Liver (tissue), 9 donors: ENCODE results near the gene ATP11A. TPM values are rescaled to one million over a fixed set of nuclear protein-coding genes. Genes with fewer than 3 reads are reported as not detected.

Source experiments
- DNase-seq: peaks from one replicate; pipeline ENCODE4 v3.0.0-alpha.2; 2017; ENCODE audit warnings: low spot score
- H3K27ac ChIP-seq, 2 donors: one replicate each; pipeline ENCODE4 v1.7.0; 2013; ENCODE audit warnings: inconsistent platforms in 2 of 2, low read length in 2 of 2, control low read depth in 1 of 2, low read depth in 1 of 2, mild to moderate bottlenecking in 1 of 2
- H3K27me3 ChIP-seq, 4 donors: one replicate each; pipeline versions ENCODE4 v1.6.1 to v1.7.0; 2013; ENCODE audit warnings: low read length in 3 of 4, inconsistent platforms in 1 of 4, mild to moderate bottlenecking in 1 of 4, moderate library complexity in 1 of 4; ENCODE audit not compliant: control insufficient read depth in 4 of 4, insufficient read depth in 4 of 4
- H3K36me3 ChIP-seq, 4 donors: one replicate each; pipeline versions ENCODE4 v1.6.1 to v1.7.0; 2013; ENCODE audit warnings: low read length in 3 of 4, mild to moderate bottlenecking in 3 of 4, low read depth in 1 of 4, moderate library complexity in 1 of 4; ENCODE audit not compliant: control insufficient read depth in 4 of 4, insufficient read depth in 3 of 4
- H3K4me1 ChIP-seq, 4 donors: one replicate each; pipeline versions ENCODE4 v1.6.1 to v1.7.0; 2013; ENCODE audit warnings: low read length in 3 of 4, mild to moderate bottlenecking in 3 of 4, moderate library complexity in 1 of 4; ENCODE audit not compliant: control insufficient read depth in 4 of 4, insufficient read depth in 4 of 4
- H3K4me3 ChIP-seq, 3 donors: one replicate each; pipeline versions ENCODE4 v1.6.1 to v1.7.0; 2013; ENCODE audit warnings: low read length in 3 of 3, control low read depth in 1 of 3, low read depth in 1 of 3, mild to moderate bottlenecking in 1 of 3
- H3K9ac ChIP-seq, 2 donors: one replicate each; pipeline ENCODE4 v1.7.0; 2013; ENCODE audit warnings: low read length in 2 of 2, mild to moderate bottlenecking in 2 of 2, moderate library complexity in 2 of 2, control low read depth in 1 of 2, low read depth in 1 of 2
- H3K9me3 ChIP-seq, 4 donors: one replicate each; pipeline versions ENCODE4 v1.6.1 to v1.7.0; 2013; ENCODE audit warnings: low read length in 3 of 4; ENCODE audit not compliant: control insufficient read depth in 4 of 4
- EGR1 ChIP-seq, 2 donors: IDR thresholded peaks; 2 replicates each; pipeline ENCODE4 v1.6.1; 2016 to 2018; ENCODE audit warnings: antibody characterized with exemption in 2 of 2, low read depth in 2 of 2
- FOXA1 ChIP-seq: IDR thresholded peaks from 2 replicates; pipeline ENCODE4 v1.6.1; 2016; ENCODE audit warnings: antibody characterized with exemption
- FOXA2 ChIP-seq: IDR thresholded peaks from 2 replicates; pipeline ENCODE4 v1.6.1; 2016; ENCODE audit warnings: antibody characterized with exemption
- GABPA ChIP-seq, 2 donors: IDR thresholded peaks in 1 of 2; conservative IDR thresholded peaks in 1 of 2; 2 replicates each; pipeline ENCODE4 v1.6.1; 2016; ENCODE audit warnings: antibody characterized with exemption in 2 of 2, mild to moderate bottlenecking in 1 of 2, moderate library complexity in 1 of 2
- HNF4A ChIP-seq, 2 donors: conservative IDR thresholded peaks; 2 replicates each; pipeline ENCODE4 v1.6.1; 2016; ENCODE audit warnings: antibody characterized with exemption in 2 of 2, mild to moderate bottlenecking in 2 of 2
- HNF4G ChIP-seq: IDR thresholded peaks from 2 replicates; pipeline ENCODE4 v1.6.1; 2016; ENCODE audit warnings: antibody characterized with exemption
- JUND ChIP-seq, 2 donors: IDR thresholded peaks; 2 replicates each; pipeline ENCODE4 v1.6.1; 2016; ENCODE audit warnings: antibody characterized with exemption in 2 of 2
- NR2F2 ChIP-seq: IDR thresholded peaks from 2 replicates; pipeline ENCODE4 v1.6.1; 2016; ENCODE audit warnings: antibody characterized with exemption
- RAD21 ChIP-seq, 2 donors: IDR thresholded peaks; 2 replicates each; pipeline ENCODE4 v1.6.1; 2016; ENCODE audit warnings: antibody characterized with exemption in 2 of 2, mild to moderate bottlenecking in 2 of 2
- RXRA ChIP-seq, 2 donors: IDR thresholded peaks; 2 replicates each; pipeline ENCODE4 v1.6.1; 2017 to 2018; ENCODE audit warnings: antibody characterized with exemption in 2 of 2, mild to moderate bottlenecking in 1 of 2
- SP1 ChIP-seq: IDR thresholded peaks from 2 replicates; pipeline ENCODE4 v1.6.1; 2018; ENCODE audit warnings: antibody characterized with exemption, mild to moderate bottlenecking
- TAF1 ChIP-seq: conservative IDR thresholded peaks from 2 replicates; pipeline ENCODE4 v1.6.1; 2016; ENCODE audit warnings: antibody characterized with exemption, mild to moderate bottlenecking
- YY1 ChIP-seq: IDR thresholded peaks from 2 replicates; pipeline ENCODE4 v1.6.1; 2016; ENCODE audit warnings: antibody characterized with exemption, mild to moderate bottlenecking
- WGBS: extraction: QIAGEN DNeasy Blood & Tissue Kit; methylation state at CpG from one replicate; pipeline ENCODE4 v1.1.7; 2013; 5-methylcytosine and 5-hydroxymethylcytosine counted together
- polyA plus RNA-seq, 2 donors: library from polyadenylated mRNA; stranded (reverse) in 1 of 2; unstranded in 1 of 2; fragments of 200-250 nt in 1 of 2; fragments of >200 nt in 1 of 2; fragmentation: Nextera tagmentation in 1 of 2; extraction: Ambion mirVana in 1 of 2; gene quantifications; one replicate each; pipeline versions ENCODE4 v1.2.1 to v1.2.3, GENCODE V29; 2013 to 2015
- total RNA-seq, 2 donors: library from RNA; depleted of rRNA; stranded (reverse); fragments of >200 nt; gene quantifications; one replicate each; pipeline ENCODE4 v1.2.3, GENCODE V29; 2014
- TF ChIP-seq, protein P1 (sequence below): IDR thresholded peaks from 2 replicates; pipeline ENCODE4 v1.6.1; 2016; ENCODE audit warnings: antibody characterized with exemption
- TF ChIP-seq, protein P2 (sequence below): fragments of 150-350 bp; IDR thresholded peaks from 2 replicates; pipeline ENCODE4 v1.5.1; 2017; ENCODE audit warnings: improper control_type of control experiment, low read depth, low read length; ENCODE audit not compliant: missing input control
- TF ChIP-seq, protein P3 (sequence below): IDR thresholded peaks from 2 replicates; pipeline ENCODE4 v1.6.1; 2016; ENCODE audit warnings: antibody characterized with exemption
- TF ChIP-seq, protein P4 (sequence below): IDR thresholded peaks from 2 replicates; pipeline ENCODE4 v1.6.1; 2016; ENCODE audit warnings: antibody characterized with exemption, mild to moderate bottlenecking
- TF ChIP-seq, protein P5 (sequence below): IDR thresholded peaks from 2 replicates; pipeline ENCODE4 v1.6.1; 2016; ENCODE audit warnings: antibody characterized with exemption
- donor health status: healthy.
- donor health status: healthy.
- donor health status: healthy.
- donor health status: healthy.
- donor health status: healthy.

The ATP11A gene
- total and polyA plus RNA-seq, 4 donors = 8.7 to 27.9 (median 13.8) TPM

DNA sequence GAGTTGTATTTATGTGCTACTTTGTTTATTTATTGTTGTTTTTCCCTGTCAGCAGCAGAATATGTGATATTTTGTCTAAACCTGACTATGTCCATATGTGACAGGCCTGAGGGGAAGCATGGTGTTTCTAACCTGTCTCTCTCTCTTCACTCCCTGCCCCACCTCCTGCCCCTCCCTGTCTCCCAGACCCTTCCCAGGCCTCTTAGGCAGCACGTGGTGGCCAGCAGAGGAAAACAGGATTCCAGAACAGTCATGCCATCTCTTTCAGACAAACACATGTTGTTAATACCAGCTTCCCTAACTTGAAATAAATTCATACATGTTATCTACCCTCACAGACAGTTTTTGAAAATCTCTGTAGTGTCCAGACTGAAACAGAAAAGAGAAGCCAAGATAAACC is 31.0 kb upstream of the ATP11A start:
- H3K27me3 ChIP-seq = no peaks in the 10 kb centered on the region
- H3K27ac ChIP-seq = no peak overlapping the region
- 38% methylated on average over 1 of the region's 1 CpG for WGBS
- H3K4me1 ChIP-seq = no peaks in the 10 kb centered on the region
- TF ChIP-seq RXRA (IDR thresholded peaks at IDR 0.05) (no peak), GABPA (IDR thresholded peaks at IDR 0.05 in 1 of 2, conservative IDR thresholded peaks at IDR 0.05 in 1 of 2) (no peak), EGR1 (IDR thresholded peaks at IDR 0.05; ENCODE audit: low read depth in 2 of 2) (no peak), FOXA1 (no peak), RAD21 (IDR thresholded peaks at IDR 0.05) (no peak)
- TF ChIP-seq, protein P1, sequence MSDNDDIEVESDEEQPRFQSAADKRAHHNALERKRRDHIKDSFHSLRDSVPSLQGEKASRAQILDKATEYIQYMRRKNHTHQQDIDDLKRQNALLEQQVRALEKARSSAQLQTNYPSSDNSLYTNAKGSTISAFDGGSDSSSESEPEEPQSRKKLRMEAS = no peak
- TF ChIP-seq, protein P2, sequence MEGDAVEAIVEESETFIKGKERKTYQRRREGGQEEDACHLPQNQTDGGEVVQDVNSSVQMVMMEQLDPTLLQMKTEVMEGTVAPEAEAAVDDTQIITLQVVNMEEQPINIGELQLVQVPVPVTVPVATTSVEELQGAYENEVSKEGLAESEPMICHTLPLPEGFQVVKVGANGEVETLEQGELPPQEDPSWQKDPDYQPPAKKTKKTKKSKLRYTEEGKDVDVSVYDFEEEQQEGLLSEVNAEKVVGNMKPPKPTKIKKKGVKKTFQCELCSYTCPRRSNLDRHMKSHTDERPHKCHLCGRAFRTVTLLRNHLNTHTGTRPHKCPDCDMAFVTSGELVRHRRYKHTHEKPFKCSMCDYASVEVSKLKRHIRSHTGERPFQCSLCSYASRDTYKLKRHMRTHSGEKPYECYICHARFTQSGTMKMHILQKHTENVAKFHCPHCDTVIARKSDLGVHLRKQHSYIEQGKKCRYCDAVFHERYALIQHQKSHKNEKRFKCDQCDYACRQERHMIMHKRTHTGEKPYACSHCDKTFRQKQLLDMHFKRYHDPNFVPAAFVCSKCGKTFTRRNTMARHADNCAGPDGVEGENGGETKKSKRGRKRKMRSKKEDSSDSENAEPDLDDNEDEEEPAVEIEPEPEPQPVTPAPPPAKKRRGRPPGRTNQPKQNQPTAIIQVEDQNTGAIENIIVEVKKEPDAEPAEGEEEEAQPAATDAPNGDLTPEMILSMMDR = no peak
- no peak overlapping the region for H3K4me3 ChIP-seq
- no peak overlapping the region for H3K9ac ChIP-seq
- H3K9me3 ChIP-seq = no peaks in the 10 kb centered on the region
- DNase-seq = no peak
- no peaks in the 10 kb centered on the region for H3K36me3 ChIP-seq

DNA sequence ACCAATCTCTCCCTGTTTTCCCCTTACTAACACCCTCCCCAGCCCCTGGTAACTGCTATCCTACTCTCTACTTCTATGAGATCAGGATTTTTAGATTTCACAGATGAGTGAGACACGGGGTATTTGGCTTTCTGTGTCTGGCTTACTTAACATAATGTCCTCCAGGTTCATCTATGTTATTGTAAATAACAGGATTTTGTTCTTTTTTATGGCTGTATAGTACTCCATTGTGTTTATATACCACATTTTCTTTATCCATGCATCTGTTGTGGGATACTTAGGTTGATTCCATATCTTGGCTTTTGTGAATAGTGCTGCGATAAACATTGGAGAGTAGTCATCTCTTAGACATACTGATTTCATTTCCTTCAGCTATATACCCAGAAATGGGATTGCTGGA is 28.5 kb upstream of the ATP11A start:
- no peak for DNase-seq
- Histone ChIP-seq H3K9ac (no peak overlapping the region), H3K4me1 (no peaks in the 10 kb centered on the region), H3K4me3 (no peak overlapping the region), H3K27me3 (no peaks in the 10 kb centered on the region), H3K36me3 (no peaks in the 10 kb centered on the region), H3K27ac (no peak overlapping the region), H3K9me3 (no peaks in the 10 kb centered on the region)
- no peak for TF ChIP-seq GABPA (IDR thresholded peaks at IDR 0.05 in 1 of 2, conservative IDR thresholded peaks at IDR 0.05 in 1 of 2)
- no peak for TF ChIP-seq RAD21 (IDR thresholded peaks at IDR 0.05)
- no peak for TF ChIP-seq JUND (IDR thresholded peaks at IDR 0.05)
- no peak for TF ChIP-seq HNF4G
- TF ChIP-seq TAF1 = no peak
- no peak for TF ChIP-seq EGR1 (IDR thresholded peaks at IDR 0.05; ENCODE audit: low read depth in 2 of 2)
- no peak for TF ChIP-seq HNF4A (conservative IDR thresholded peaks at IDR 0.05)
- TF ChIP-seq SP1 = no peak
- TF ChIP-seq NR2F2 = no peak
- TF ChIP-seq, protein P3, sequence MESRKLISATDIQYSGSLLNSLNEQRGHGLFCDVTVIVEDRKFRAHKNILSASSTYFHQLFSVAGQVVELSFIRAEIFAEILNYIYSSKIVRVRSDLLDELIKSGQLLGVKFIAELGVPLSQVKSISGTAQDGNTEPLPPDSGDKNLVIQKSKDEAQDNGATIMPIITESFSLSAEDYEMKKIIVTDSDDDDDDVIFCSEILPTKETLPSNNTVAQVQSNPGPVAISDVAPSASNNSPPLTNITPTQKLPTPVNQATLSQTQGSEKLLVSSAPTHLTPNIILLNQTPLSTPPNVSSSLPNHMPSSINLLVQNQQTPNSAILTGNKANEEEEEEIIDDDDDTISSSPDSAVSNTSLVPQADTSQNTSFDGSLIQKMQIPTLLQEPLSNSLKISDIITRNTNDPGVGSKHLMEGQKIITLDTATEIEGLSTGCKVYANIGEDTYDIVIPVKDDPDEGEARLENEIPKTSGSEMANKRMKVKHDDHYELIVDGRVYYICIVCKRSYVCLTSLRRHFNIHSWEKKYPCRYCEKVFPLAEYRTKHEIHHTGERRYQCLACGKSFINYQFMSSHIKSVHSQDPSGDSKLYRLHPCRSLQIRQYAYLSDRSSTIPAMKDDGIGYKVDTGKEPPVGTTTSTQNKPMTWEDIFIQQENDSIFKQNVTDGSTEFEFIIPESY = no peak
- TF ChIP-seq, protein P4, sequence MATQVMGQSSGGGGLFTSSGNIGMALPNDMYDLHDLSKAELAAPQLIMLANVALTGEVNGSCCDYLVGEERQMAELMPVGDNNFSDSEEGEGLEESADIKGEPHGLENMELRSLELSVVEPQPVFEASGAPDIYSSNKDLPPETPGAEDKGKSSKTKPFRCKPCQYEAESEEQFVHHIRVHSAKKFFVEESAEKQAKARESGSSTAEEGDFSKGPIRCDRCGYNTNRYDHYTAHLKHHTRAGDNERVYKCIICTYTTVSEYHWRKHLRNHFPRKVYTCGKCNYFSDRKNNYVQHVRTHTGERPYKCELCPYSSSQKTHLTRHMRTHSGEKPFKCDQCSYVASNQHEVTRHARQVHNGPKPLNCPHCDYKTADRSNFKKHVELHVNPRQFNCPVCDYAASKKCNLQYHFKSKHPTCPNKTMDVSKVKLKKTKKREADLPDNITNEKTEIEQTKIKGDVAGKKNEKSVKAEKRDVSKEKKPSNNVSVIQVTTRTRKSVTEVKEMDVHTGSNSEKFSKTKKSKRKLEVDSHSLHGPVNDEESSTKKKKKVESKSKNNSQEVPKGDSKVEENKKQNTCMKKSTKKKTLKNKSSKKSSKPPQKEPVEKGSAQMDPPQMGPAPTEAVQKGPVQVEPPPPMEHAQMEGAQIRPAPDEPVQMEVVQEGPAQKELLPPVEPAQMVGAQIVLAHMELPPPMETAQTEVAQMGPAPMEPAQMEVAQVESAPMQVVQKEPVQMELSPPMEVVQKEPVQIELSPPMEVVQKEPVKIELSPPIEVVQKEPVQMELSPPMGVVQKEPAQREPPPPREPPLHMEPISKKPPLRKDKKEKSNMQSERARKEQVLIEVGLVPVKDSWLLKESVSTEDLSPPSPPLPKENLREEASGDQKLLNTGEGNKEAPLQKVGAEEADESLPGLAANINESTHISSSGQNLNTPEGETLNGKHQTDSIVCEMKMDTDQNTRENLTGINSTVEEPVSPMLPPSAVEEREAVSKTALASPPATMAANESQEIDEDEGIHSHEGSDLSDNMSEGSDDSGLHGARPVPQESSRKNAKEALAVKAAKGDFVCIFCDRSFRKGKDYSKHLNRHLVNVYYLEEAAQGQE = no peak
- TF ChIP-seq RXRA (IDR thresholded peaks at IDR 0.05) = no peak
- TF ChIP-seq, protein P5, sequence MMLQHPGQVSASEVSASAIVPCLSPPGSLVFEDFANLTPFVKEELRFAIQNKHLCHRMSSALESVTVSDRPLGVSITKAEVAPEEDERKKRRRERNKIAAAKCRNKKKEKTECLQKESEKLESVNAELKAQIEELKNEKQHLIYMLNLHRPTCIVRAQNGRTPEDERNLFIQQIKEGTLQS = no peak
- TF ChIP-seq, protein P2 = no peak
- TF ChIP-seq YY1 = no peak
- no peak for TF ChIP-seq FOXA1
- no peak for TF ChIP-seq FOXA2
- TF ChIP-seq, protein P1 = no peak
- 86% methylated on average over 2 of the region's 2 CpGs for WGBS
